RWPE2 (cell line): ENCODE measurements around the gene CPB2.

ENCODE experiments used
- ATAC-seq: fragments of 200-7000 bp; cut with Tn5 transposase; 3 replicates; pipeline ENCODE4 v1.9.1; 2021; ENCODE audit warnings: low read depth
- DNase-seq: peaks from one replicate; pipeline ENCODE4 v3.0.0-alpha.2; 2020; ENCODE audit warnings: low spot score
- H3K27ac ChIP-seq: fragments of 450-650 bp; 2 replicates; pipeline ENCODE4 v1.5.1; 2017; ENCODE audit warnings: mild to moderate bottlenecking; ENCODE audit not compliant: poor library complexity, severe bottlenecking
- H3K27me3 ChIP-seq: fragments of 250-450 bp; sonication (Bioruptor Pico); 2 replicates; pipeline ENCODE4 v1.5.1; 2021; ENCODE audit warnings: mild to moderate bottlenecking, moderate library complexity; ENCODE audit not compliant: insufficient read depth, poor library complexity, severe bottlenecking
- H3K36me3 ChIP-seq: fragments of 250-450 bp; sonication (Bioruptor Pico); 2 replicates; pipeline ENCODE4 v1.5.1; 2020; ENCODE audit warnings: low read depth, mild to moderate bottlenecking, moderate library complexity
- H3K4me1 ChIP-seq: fragments of 250-450 bp; sonication (Bioruptor Pico); 2 replicates; pipeline ENCODE4 v1.5.1; 2021; ENCODE audit warnings: mild to moderate bottlenecking, moderate library complexity; ENCODE audit not compliant: insufficient read depth, poor library complexity, severe bottlenecking
- H3K4me3 ChIP-seq: fragments of 250-450 bp; sonication (Bioruptor Pico); 2 replicates; pipeline ENCODE4 v1.5.1; 2021; ENCODE audit warnings: mild to moderate bottlenecking, moderate library complexity; ENCODE audit not compliant: severe bottlenecking
- H3K9me3 ChIP-seq: fragments of 250-450 bp; sonication (Bioruptor Pico); 2 replicates; pipeline ENCODE4 v1.5.1; 2021; ENCODE audit warnings: mild to moderate bottlenecking, moderate library complexity; ENCODE audit not compliant: severe bottlenecking
- CTCF ChIP-seq: fragments of 450-650 bp; IDR thresholded peaks from one replicate; pipeline ENCODE4 v1.5.1; 2017; ENCODE audit warnings: mild to moderate bottlenecking, moderate library complexity; ENCODE audit not compliant: poor library complexity, severe bottlenecking

CPB2 gene

GRCh38 chr13:46063292-46063691 lies 41.5 kb downstream of the CPB2 start:
- no peak for TF ChIP-seq CTCF
- DNase-seq: no peak
- Histone ChIP-seq H3K36me3 (no peaks in the 10 kb centered on the region), H3K27ac (no peak overlapping the region), H3K9me3 (no peaks in the 10 kb centered on the region), H3K4me3 (no peak overlapping the region), H3K27me3 (no peaks in the 10 kb centered on the region), H3K4me1 (peaks cover 13% of the 10 kb centered on the region)
- ATAC-seq: no peak

- H3K4me1 ChIP-seq: peaks cover 13% of the 10 kb centered on the region
- H3K27ac ChIP-seq: peak overlapping the region; percentile 50
- H3K4me3 ChIP-seq: no peak overlapping the region
- H3K36me3 ChIP-seq: no peaks in the 10 kb centered on the region
- no peak for TF ChIP-seq CTCF
- DNase-seq: no peak
- peak; percentile 98 for ATAC-seq
- H3K9me3 ChIP-seq: no peaks in the 10 kb centered on the region
- H3K27me3 ChIP-seq: no peaks in the 10 kb centered on the region
Observed at GRCh38 chr13:46062185-46062584, 42.6 kb downstream of the CPB2 start.

- Histone ChIP-seq H3K4me3 (no peak overlapping the region), H3K36me3 (no peaks in the 10 kb centered on the region), H3K4me1 (peaks cover 13% of the 10 kb centered on the region), H3K27ac (no peak overlapping the region), H3K9me3 (no peaks in the 10 kb centered on the region), H3K27me3 (no peaks in the 10 kb centered on the region)
- DNase-seq (no peak), ATAC-seq (no peak)
- TF ChIP-seq CTCF: no peak
Observed at GRCh38 chr13:46059405-46059804, 45.4 kb downstream of the CPB2 start.

- no peaks in the 10 kb centered on the region for H3K36me3 ChIP-seq
- ATAC-seq (no peak), DNase-seq (no peak)
- no peaks in the 10 kb centered on the region for H3K27me3 ChIP-seq
- TF ChIP-seq CTCF: no peak
- H3K27ac ChIP-seq: no peak overlapping the region
- H3K4me1 ChIP-seq: peaks cover 13% of the 10 kb centered on the region
- no peak overlapping the region for H3K4me3 ChIP-seq
- H3K9me3 ChIP-seq: no peaks in the 10 kb centered on the region
Observed at GRCh38 chr13:46058268-46058667, 46.6 kb downstream of the CPB2 start.

- Histone ChIP-seq H3K36me3 (no peaks in the 10 kb centered on the region), H3K27me3 (no peaks in the 10 kb centered on the region), H3K9me3 (no peaks in the 10 kb centered on the region), H3K27ac (no peak overlapping the region), H3K4me1 (peaks cover 9% of the 10 kb centered on the region), H3K4me3 (no peak overlapping the region)
- ATAC-seq: no peak
- no peak for DNase-seq
- TF ChIP-seq CTCF: no peak
Observed at GRCh38 chr13:46057256-46058015, 47.4 kb downstream of the CPB2 start.
